Adrenal gland (tissue), 12 donors: ENCODE data around the gene PHF11. TPM values are rescaled to one million over a fixed set of nuclear protein-coding genes. Genes with fewer than 3 reads are reported as not detected.
A peak's percentile ranks its signal among the peaks of the same experiment; 100 is the strongest.

ENCODE experiments used
- DNase-seq, 7 donors: peaks; one replicate each; pipeline ENCODE4 v3.0.0-alpha.2; 2019 to 2020
- H3K27ac ChIP-seq, 5 donors: fragments of 200-600 bp; sonication (generic) in 4 of 5; 1 replicate in 3 of 5; 2 replicates in 2 of 5; pipeline versions ENCODE4 v1.5.1 to v1.8.0; 2016 to 2020; ENCODE audit warnings: mild to moderate bottlenecking in 1 of 5
- H3K27me3 ChIP-seq: fragments of 200-600 bp; 2 replicates; pipeline ENCODE4 v1.8.0; 2021
- H3K36me3 ChIP-seq, 2 donors: fragments of 200-600 bp; replicated peaks in 1 of 2; 1 replicate in 1 of 2; 2 replicates in 1 of 2; pipeline versions ENCODE4 v1.5.1 to v1.8.0; 2018 to 2022
- H3K4me1 ChIP-seq, 2 donors: fragments of 200-600 bp; replicated peaks in 1 of 2; 1 replicate in 1 of 2; 2 replicates in 1 of 2; pipeline versions ENCODE4 v1.5.1 to v1.8.0; 2018 to 2021
- H3K4me3 ChIP-seq, 4 donors: fragments of 200-600 bp; sonication (generic) in 3 of 4; one replicate each; pipeline ENCODE4 v1.5.1; 2016 to 2018
- H3K9me3 ChIP-seq, 3 donors: fragments of 200-600 bp; sonication (generic) in 1 of 3; replicated peaks in 1 of 3; 1 replicate in 2 of 3; 2 replicates in 1 of 3; pipeline versions ENCODE4 v1.5.1 to v1.8.0; 2016 to 2021
- CTCF ChIP-seq, 6 experiments: fragments of 450-650 bp in 4 of 6; fragments of 200-600 bp in 2 of 6; sonication (generic) in 1 of 6; IDR thresholded peaks; 1 replicate in 5 of 6; 2 replicates in 1 of 6; pipeline versions ENCODE4 v1.5.1 to v1.8.0; 2016 to 2021; ENCODE audit warnings: antibody characterized with exemption in 6 of 6, mild to moderate bottlenecking in 2 of 6, moderate library complexity in 1 of 6
- POLR2A ChIP-seq, 2 donors: fragments of 450-650 bp; IDR thresholded peaks; one replicate each; pipeline ENCODE4 v1.6.1; 2017; ENCODE audit warnings: antibody characterized with exemption in 2 of 2, mild to moderate bottlenecking in 2 of 2, moderate library complexity in 1 of 2
- WGBS, 4 donors: extraction: QIAGEN DNeasy Blood & Tissue Kit in 2 of 4; methylation state at CpG; one replicate each; pipeline versions ENCODE4 v1.1.5 to v1.1.7; 2013 to 2017; 5-methylcytosine and 5-hydroxymethylcytosine counted together
- intact Hi-C, 2 donors: fragments of 100-400 bp; cut with DNase I; formaldehyde crosslinking; loops; one replicate each; pipeline versions ENCODE4 v1.14.1 to v1.15.0; 2022 to 2023
- polyA plus RNA-seq, 3 donors: library from polyadenylated mRNA; stranded (reverse); fragments of 200-250 nt in 2 of 3; fragments of 350-450 nt in 1 of 3; fragmentation: Illumina TruSeq in 1 of 3; extraction: RNeasy Lipid Tissue Mini Kit (QIAGEN cat#74804) in 1 of 3; gene quantifications; one replicate each; pipeline ENCODE4 v1.2.3, GENCODE V29; 2013 to 2014
- total RNA-seq, 9 donors: library from RNA; depleted of rRNA in 4 of 9; stranded (reverse); fragments of >200 nt in 4 of 9; fragments of 120-200 nt in 1 of 9; fragmentation: NEBNext Ultra II Directional in 1 of 9; extraction: Animal tissue kit (Norgen Biotek cat#: 25700) in 1 of 9; gene quantifications; one replicate each; pipeline versions ENCODE4 v1.1.0 to v1.2.4, GENCODE V29; 2013 to 2023
- donor health status: healthy with polysubstance abuse.
- donor health status: Bipolar disorder and iron deficiency.
- donor health status: DM: yes; HTN: yes; CAD: no.
- donor health status: DM: no; HTN: no; CAD: no.
- donor health status: DM: no; HTN: no; CAD: no.
- donor health status: DM: yes; HTN: yes; CAD: no.

PHF11 gene
- total and polyA plus RNA-seq, 12 donors = 23.8 to 136 (median 64.2) TPM

- Histone ChIP-seq H3K4me3 (no peak overlapping the region), H3K36me3 (no peaks in the 10 kb centered on the region), H3K27ac (peak overlapping the region in 4 of 5 donors; percentile 5 to 26 (median 10)), H3K27me3 (no peaks in the 10 kb centered on the region), H3K9me3 (no peaks in the 10 kb centered on the region), H3K4me1 (peaks cover 10 to 35% of the 10 kb centered on the region in 2 donors)
- DNase-seq = no peak
- no peak for TF ChIP-seq POLR2A (IDR thresholded peaks at IDR 0.05)
- no peak for TF ChIP-seq CTCF (IDR thresholded peaks at IDR 0.05)
- intact Hi-C loops = no loop called here
Measured at GRCh38 chr13:49455007-49455398, 40.8 kb upstream of the PHF11 start.

- peak overlapping the region in 1 of 5 donors; percentile 2 for H3K27ac ChIP-seq
- WGBS, 4 donors = 87 to 95% (median 94%) methylated on average over 1 of the region's 1 CpG
- TF ChIP-seq POLR2A (IDR thresholded peaks at IDR 0.05) (no peak), CTCF (IDR thresholded peaks at IDR 0.05) (no peak)
- intact Hi-C loops = no loop called here
- no peaks in the 10 kb centered on the region for H3K27me3 ChIP-seq
- peaks cover 0 to 2% of the 10 kb centered on the region in 2 donors for H3K36me3 ChIP-seq
- peaks cover 10 to 31% of the 10 kb centered on the region in 2 donors for H3K4me1 ChIP-seq
- no peaks in the 10 kb centered on the region for H3K9me3 ChIP-seq
- H3K4me3 ChIP-seq = no peak overlapping the region
- DNase-seq = no peak
Measured at GRCh38 chr13:49456156-49456555, 39.6 kb upstream of the PHF11 start.

- Histone ChIP-seq H3K4me1 (peaks cover 10 to 31% of the 10 kb centered on the region in 2 donors), H3K36me3 (peaks cover 0 to 13% of the 10 kb centered on the region in 2 donors), H3K27ac (peak overlapping the region in 1 of 5 donors; percentile 19), H3K27me3 (no peaks in the 10 kb centered on the region), H3K4me3 (peak overlapping the region in 1 of 4 donors; percentile 2), H3K9me3 (no peaks in the 10 kb centered on the region)
- intact Hi-C loops = no loop called here
- 54 to 71% (median 57%) methylated on average over 7 of the region's 7 CpGs for WGBS, 4 donors
- TF ChIP-seq POLR2A (IDR thresholded peaks at IDR 0.05) (no peak), CTCF (IDR thresholded peaks at IDR 0.05) (no peak)
- peak in 5 of 7 donors; percentile 29 to 68 (median 42) for DNase-seq
Measured at GRCh38 chr13:49457221-49457620, 38.5 kb upstream of the PHF11 start.

DNA sequence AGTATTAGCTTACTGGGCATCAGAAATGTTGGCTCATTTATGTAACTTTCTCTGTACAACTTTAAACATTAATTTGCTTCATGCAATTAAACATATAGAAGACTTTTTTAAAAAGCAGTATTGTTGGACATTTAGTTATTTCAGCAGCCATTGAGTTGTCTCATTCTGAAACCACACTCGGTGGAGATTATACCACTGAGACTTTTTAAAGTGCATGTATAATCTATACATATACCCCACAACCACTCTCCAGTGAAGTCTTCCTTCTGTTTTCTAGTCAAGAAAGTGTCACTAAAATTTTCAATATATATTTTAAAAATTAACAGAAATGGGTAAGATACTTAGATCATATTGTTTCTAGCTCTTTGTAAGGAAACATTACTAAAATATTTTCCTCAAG lies 36.2 kb upstream of the PHF11 start:
- Histone ChIP-seq H3K4me1 (peaks cover 10 to 27% of the 10 kb centered on the region in 2 donors), H3K4me3 (no peak overlapping the region), H3K27me3 (no peaks in the 10 kb centered on the region), H3K9me3 (no peaks in the 10 kb centered on the region), H3K36me3 (peaks cover 0 to 14% of the 10 kb centered on the region in 2 donors), H3K27ac (no peak overlapping the region)
- intact Hi-C loops = no loop called here
- 91 to 100% (median 94%) methylated on average over 1 of the region's 1 CpG for WGBS, 4 donors
- no peak for TF ChIP-seq POLR2A (IDR thresholded peaks at IDR 0.05)
- TF ChIP-seq CTCF (IDR thresholded peaks at IDR 0.05) = no peak
- DNase-seq = no peak
